Measurements from ENCODE around the gene SCN5A. TPM values are rescaled to one million over a fixed set of nuclear protein-coding genes. Genes with fewer than 3 reads are reported as not detected.

Gene SCN5A
- polyA plus RNA-seq, 3 donors = 0.82 to 1.2 (median 1.1) TPM

- no peak for DNase-seq (ENCODE audit: extremely low read depth in 1 of 11, low read depth in 9 of 11, low spot score in 4 of 11)
Measured at GRCh38 chr3:38585791-38586420, 63.6 kb downstream of the SCN5A start.

GRCh38 chr3:38583688-38584087 lies 65.8 kb downstream of the SCN5A start:
- no peak for DNase-seq (ENCODE audit: extremely low read depth in 1 of 11, low read depth in 9 of 11, low spot score in 4 of 11)

GRCh38 chr3:38582941-38583645 lies 66.4 kb downstream of the SCN5A start:
- peak in 6 of 11 donors; percentile 6 to 36 (median 16) for DNase-seq (ENCODE audit: extremely low read depth in 1 of 11, low read depth in 9 of 11, low spot score in 4 of 11)

- DNase-seq (ENCODE audit: extremely low read depth in 1 of 11, low read depth in 9 of 11, low spot score in 4 of 11) = no peak
Measured at GRCh38 chr3:38582316-38582715, 67.2 kb downstream of the SCN5A start.

- no peak for DNase-seq (ENCODE audit: extremely low read depth in 1 of 11, low read depth in 9 of 11, low spot score in 4 of 11)
Measured at GRCh38 chr3:38581774-38582173, 67.7 kb downstream of the SCN5A start.

GRCh38 chr3:38580450-38581382 lies 68.8 kb downstream of the SCN5A start:
- no peak for DNase-seq (ENCODE audit: extremely low read depth in 1 of 11, low read depth in 9 of 11, low spot score in 4 of 11)

GRCh38 chr3:38579551-38580449 lies 69.7 kb downstream of the SCN5A start:
- no peak for DNase-seq (ENCODE audit: extremely low read depth in 1 of 11, low read depth in 9 of 11, low spot score in 4 of 11)

GRCh38 chr3:38579141-38579540 lies 70.3 kb downstream of the SCN5A start:
- no peak for DNase-seq (ENCODE audit: extremely low read depth in 1 of 11, low read depth in 9 of 11, low spot score in 4 of 11)

- DNase-seq (ENCODE audit: extremely low read depth in 1 of 11, low read depth in 9 of 11, low spot score in 4 of 11) = no peak
Measured at GRCh38 chr3:38578551-38578950, 70.9 kb downstream of the SCN5A start.

- no peak for DNase-seq (ENCODE audit: extremely low read depth in 1 of 11, low read depth in 9 of 11, low spot score in 4 of 11)
Measured at GRCh38 chr3:38578081-38578475, 71.4 kb downstream of the SCN5A start.

- DNase-seq (ENCODE audit: extremely low read depth in 1 of 11, low read depth in 9 of 11, low spot score in 4 of 11) = no peak
Measured at GRCh38 chr3:38577371-38578080, 72.0 kb downstream of the SCN5A start.

GRCh38 chr3:38576526-38577370 lies 72.7 kb downstream of the SCN5A start:
- no peak for DNase-seq (ENCODE audit: extremely low read depth in 1 of 11, low read depth in 9 of 11, low spot score in 4 of 11)

- no peak for DNase-seq (ENCODE audit: extremely low read depth in 1 of 11, low read depth in 9 of 11, low spot score in 4 of 11)
Measured at GRCh38 chr3:38576131-38576525, 73.4 kb downstream of the SCN5A start.

GRCh38 chr3:38575279-38575843 lies 74.1 kb downstream of the SCN5A start:
- DNase-seq (ENCODE audit: extremely low read depth in 1 of 11, low read depth in 9 of 11, low spot score in 4 of 11) = no peak

- peak in 1 of 11 donors; percentile 4 for DNase-seq (ENCODE audit: extremely low read depth in 1 of 11, low read depth in 9 of 11, low spot score in 4 of 11)
Measured at GRCh38 chr3:38574411-38575278, 74.8 kb downstream of the SCN5A start.

- DNase-seq (ENCODE audit: extremely low read depth in 1 of 11, low read depth in 9 of 11, low spot score in 4 of 11) = no peak
Measured at GRCh38 chr3:38573556-38573955, 75.9 kb downstream of the SCN5A start.
